Thyroid gland (tissue), 4 donors: ENCODE results near the gene LHX4. TPM values are rescaled to one million over a fixed set of nuclear protein-coding genes. Genes with fewer than 3 reads are reported as not detected.

Experiments used
- DNase-seq, 2 donors: peaks; one replicate each; pipeline ENCODE4 v3.0.0-alpha.2; 2019
- H3K27ac ChIP-seq, 3 donors: fragments of 200-600 bp; sonication (generic); 1 replicate in 2 of 3; 2 replicates in 1 of 3; pipeline ENCODE4 v1.5.1; 2016 to 2019; ENCODE audit warnings: mild to moderate bottlenecking in 1 of 3, moderate library complexity in 1 of 3
- H3K27me3 ChIP-seq: fragments of 200-600 bp; sonication (generic); one replicate; pipeline ENCODE4 v1.5.1; 2019
- H3K36me3 ChIP-seq, 2 donors: fragments of 200-600 bp; sonication (generic); one replicate each; pipeline ENCODE4 v1.5.1; 2016 to 2019
- H3K4me1 ChIP-seq, 2 donors: fragments of 200-600 bp; sonication (generic); one replicate each; pipeline ENCODE4 v1.5.1; 2017 to 2019
- H3K4me3 ChIP-seq, 3 donors: fragments of 200-600 bp; sonication (generic); replicated peaks in 1 of 3; 1 replicate in 2 of 3; 2 replicates in 1 of 3; pipeline ENCODE4 v1.5.1; 2016; ENCODE audit warnings: mild to moderate bottlenecking in 1 of 3
- H3K9me3 ChIP-seq: fragments of 200-600 bp; sonication (generic); one replicate; pipeline ENCODE4 v1.5.1; 2017
- POLR2A ChIP-seq, 2 donors: fragments of 450-650 bp; IDR thresholded peaks; one replicate each; pipeline ENCODE4 v1.6.1; 2017; ENCODE audit warnings: antibody characterized with exemption in 2 of 2, mild to moderate bottlenecking in 2 of 2, moderate library complexity in 1 of 2
- WGBS, 2 donors: methylation state at CpG; one replicate each; pipeline ENCODE4 v1.1.5; 2017; 5-methylcytosine and 5-hydroxymethylcytosine counted together
- intact Hi-C: fragments of 100-400 bp; cut with DNase I; formaldehyde crosslinking; loops from one replicate; pipeline ENCODE4 v1.15.1; 2023
- total RNA-seq, 4 donors: library from RNA; depleted of rRNA; stranded (reverse); fragments of >200 nt; gene quantifications; one replicate each; pipeline ENCODE4 v1.2.3, GENCODE V29; 2016
- TF ChIP-seq, protein P1 (sequence below), 6 experiments: fragments of 200-600 bp in 3 of 6; fragments of 450-650 bp in 3 of 6; sonication (generic) in 3 of 6; IDR thresholded peaks; one replicate each; pipeline ENCODE4 v1.5.1; 2016 to 2019; ENCODE audit warnings: antibody characterized with exemption in 6 of 6, mild to moderate bottlenecking in 2 of 6, inconsistent platforms in 1 of 6, moderate library complexity in 1 of 6

Gene LHX4
- total RNA-seq, 4 donors from 2014 or later = not detected

DNA sequence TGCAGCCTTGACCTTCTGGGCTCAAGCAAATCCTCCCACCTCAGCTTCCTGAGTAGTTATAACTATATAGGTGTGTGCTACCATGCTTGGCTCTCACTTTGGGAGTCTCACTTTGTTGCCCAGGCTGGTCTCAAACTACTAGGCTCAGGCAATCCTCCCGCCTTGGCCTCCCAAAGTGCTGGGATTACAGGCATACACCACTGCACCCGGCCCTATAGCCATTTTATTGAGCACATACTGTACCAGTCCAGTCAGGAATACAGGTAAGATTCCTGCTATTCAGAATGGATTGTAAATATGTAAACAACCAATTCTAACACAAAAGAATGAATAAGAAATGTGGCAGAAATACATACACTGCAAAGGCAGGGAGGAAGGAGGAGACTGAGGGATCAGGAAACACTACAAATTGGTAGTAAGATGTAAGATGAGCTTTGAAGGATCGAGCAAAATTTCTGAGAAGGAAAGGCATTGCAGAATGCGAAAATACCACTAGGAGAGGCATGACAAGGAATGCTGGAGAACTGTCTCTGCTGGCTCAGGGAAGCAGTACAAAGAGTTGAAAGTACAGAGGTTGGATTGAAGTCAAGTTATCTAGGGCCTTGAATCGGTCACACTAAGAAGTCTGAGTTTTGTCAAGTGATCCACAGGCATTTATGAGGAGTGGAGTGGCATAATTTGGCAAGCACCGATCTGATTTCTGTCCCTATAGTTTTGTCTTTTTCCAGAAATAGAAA lies 60.4 kb downstream of the LHX4 start:
- WGBS, 2 donors = 87 to 89% methylated on average over 6 of the region's 6 CpGs
- no peak overlapping the region for H3K27ac ChIP-seq
- no peaks in the 10 kb centered on the region for H3K4me1 ChIP-seq
- no peak overlapping the region for H3K4me3 ChIP-seq
- no peaks in the 10 kb centered on the region for H3K36me3 ChIP-seq
- TF ChIP-seq, protein P1, sequence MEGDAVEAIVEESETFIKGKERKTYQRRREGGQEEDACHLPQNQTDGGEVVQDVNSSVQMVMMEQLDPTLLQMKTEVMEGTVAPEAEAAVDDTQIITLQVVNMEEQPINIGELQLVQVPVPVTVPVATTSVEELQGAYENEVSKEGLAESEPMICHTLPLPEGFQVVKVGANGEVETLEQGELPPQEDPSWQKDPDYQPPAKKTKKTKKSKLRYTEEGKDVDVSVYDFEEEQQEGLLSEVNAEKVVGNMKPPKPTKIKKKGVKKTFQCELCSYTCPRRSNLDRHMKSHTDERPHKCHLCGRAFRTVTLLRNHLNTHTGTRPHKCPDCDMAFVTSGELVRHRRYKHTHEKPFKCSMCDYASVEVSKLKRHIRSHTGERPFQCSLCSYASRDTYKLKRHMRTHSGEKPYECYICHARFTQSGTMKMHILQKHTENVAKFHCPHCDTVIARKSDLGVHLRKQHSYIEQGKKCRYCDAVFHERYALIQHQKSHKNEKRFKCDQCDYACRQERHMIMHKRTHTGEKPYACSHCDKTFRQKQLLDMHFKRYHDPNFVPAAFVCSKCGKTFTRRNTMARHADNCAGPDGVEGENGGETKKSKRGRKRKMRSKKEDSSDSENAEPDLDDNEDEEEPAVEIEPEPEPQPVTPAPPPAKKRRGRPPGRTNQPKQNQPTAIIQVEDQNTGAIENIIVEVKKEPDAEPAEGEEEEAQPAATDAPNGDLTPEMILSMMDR (IDR thresholded peaks at IDR 0.05) = no peak
- TF ChIP-seq POLR2A (IDR thresholded peaks at IDR 0.05) = no peak
- H3K27me3 ChIP-seq = no peaks in the 10 kb centered on the region
- intact Hi-C loops = no loop called here
- DNase-seq = no peak
- no peaks in the 10 kb centered on the region for H3K9me3 ChIP-seq

DNA sequence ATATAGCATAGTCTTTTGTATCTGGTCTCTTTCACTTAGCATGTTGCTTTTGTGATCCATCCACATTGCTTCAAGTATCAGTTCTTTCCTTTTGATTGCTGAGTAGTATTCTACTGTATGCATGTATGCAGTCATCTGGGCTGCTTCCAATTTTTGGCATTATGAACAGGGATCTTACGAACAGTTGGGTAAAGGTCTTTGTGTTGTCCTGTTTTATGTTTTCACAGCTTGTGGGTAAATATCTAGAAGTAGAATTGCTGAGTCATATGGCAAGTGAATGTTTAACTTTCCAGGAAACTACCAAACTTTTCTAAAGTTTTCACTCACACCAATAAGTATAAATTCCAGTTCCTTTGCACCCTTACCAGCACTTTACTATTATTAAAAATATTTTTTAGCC lies 60.9 kb downstream of the LHX4 start:
- TF ChIP-seq, protein P1 (IDR thresholded peaks at IDR 0.05) = no peak
- no peak for TF ChIP-seq POLR2A (IDR thresholded peaks at IDR 0.05)
- H3K4me3 ChIP-seq = no peak overlapping the region
- H3K9me3 ChIP-seq = no peaks in the 10 kb centered on the region
- no peaks in the 10 kb centered on the region for H3K27me3 ChIP-seq
- DNase-seq = no peak
- no peaks in the 10 kb centered on the region for H3K4me1 ChIP-seq
- 91 to 97% methylated on average over 1 of the region's 1 CpG for WGBS, 2 donors
- H3K36me3 ChIP-seq = no peaks in the 10 kb centered on the region
- no peak overlapping the region for H3K27ac ChIP-seq
- intact Hi-C loops = no loop called here

DNA sequence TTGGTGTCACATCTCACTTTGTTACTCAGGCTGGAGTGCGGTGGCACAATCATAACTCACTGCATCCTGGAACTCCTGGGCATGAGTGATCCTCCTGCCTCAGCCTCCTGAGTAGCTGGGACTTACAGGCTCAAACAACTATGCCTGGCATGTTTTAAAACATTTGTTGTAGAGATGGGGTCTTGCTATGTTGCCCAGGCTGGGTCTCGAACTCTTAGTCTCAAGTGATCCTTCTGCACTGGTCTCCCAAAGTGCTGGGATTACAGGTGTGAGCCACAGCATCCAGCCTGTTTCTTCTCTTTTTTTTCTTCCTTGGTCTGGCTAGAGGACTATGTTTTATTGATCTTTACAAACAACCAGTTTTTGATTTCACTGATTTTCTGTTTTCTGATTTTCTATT lies 64.6 kb downstream of the LHX4 start:
- Histone ChIP-seq H3K4me3 (no peak overlapping the region), H3K27me3 (no peaks in the 10 kb centered on the region), H3K27ac (no peak overlapping the region), H3K4me1 (no peaks in the 10 kb centered on the region), H3K9me3 (no peaks in the 10 kb centered on the region), H3K36me3 (no peaks in the 10 kb centered on the region)
- TF ChIP-seq POLR2A (IDR thresholded peaks at IDR 0.05) = no peak
- TF ChIP-seq, protein P1 (IDR thresholded peaks at IDR 0.05) = no peak
- DNase-seq = no peak
- 95 to 100% methylated on average over 2 of the region's 2 CpGs for WGBS, 2 donors
- intact Hi-C loops = no loop called here

DNA sequence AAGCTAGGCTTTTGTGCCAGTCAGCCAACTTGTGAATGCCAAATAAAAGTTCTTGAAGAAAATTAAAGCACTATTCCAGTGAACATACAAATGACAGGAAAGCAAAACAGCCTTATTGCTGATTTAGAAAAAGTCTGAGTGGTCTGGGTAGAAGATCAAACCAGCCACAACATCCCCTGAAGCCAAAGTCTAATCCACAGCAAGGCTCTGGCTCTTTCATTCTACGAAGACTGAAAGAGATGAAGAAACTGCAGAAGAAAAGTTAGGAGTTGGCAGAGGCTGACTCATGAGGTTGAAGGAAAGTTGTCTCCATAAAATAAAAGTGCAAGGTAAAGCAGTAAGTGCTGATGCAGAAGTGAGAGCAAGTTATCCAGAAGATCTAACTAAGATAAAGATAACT lies 65.9 kb downstream of the LHX4 start:
- Histone ChIP-seq H3K27me3 (no peaks in the 10 kb centered on the region), H3K36me3 (no peaks in the 10 kb centered on the region), H3K27ac (no peak overlapping the region), H3K4me1 (no peaks in the 10 kb centered on the region), H3K4me3 (no peak overlapping the region), H3K9me3 (no peaks in the 10 kb centered on the region)
- TF ChIP-seq POLR2A (IDR thresholded peaks at IDR 0.05) = no peak
- TF ChIP-seq, protein P1 (IDR thresholded peaks at IDR 0.05) = no peak
- DNase-seq = no peak
- WGBS, 2 donors = 92 to 98% methylated on average over 1 of the region's 1 CpG
- intact Hi-C loops = no loop called here

DNA sequence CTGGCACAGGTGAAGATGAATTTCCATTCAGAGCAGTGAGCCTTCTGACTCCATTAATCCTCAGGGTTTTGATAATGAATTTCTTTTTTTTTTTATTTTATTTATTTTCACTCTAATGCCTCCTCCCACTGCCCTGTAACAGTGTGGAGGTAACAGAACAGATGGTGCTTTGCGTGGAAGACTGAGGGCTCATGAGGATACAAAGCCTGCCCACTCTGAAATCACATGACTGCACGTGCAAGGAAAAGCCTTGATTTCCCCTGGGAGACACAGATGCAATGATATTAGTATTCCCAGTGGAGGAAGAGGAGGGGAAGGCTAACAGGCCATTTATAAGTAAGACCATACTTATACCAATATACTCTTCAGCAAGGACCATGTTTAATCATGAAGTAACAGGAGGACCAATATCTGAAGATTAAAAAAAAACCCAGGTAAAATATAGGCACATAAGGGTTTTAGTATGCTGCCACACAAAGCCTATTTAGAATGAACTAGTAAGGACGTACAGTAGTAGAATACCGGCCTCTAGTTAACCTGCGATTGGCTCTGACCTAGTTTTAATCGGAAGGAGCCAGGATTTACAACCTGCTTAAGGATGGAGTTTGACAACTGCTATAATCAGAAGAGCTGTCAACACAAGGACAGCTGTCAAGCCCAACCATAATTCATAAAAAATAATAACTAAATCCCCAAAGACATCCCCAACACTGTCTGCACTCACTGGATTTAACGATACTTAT lies 69.6 kb downstream of the LHX4 start:
- Histone ChIP-seq H3K4me1 (no peaks in the 10 kb centered on the region), H3K27me3 (no peaks in the 10 kb centered on the region), H3K36me3 (no peaks in the 10 kb centered on the region), H3K9me3 (no peaks in the 10 kb centered on the region), H3K4me3 (no peak overlapping the region), H3K27ac (no peak overlapping the region)
- TF ChIP-seq, protein P1 (IDR thresholded peaks at IDR 0.05) = no peak
- TF ChIP-seq POLR2A (IDR thresholded peaks at IDR 0.05) = no peak
- no peak for DNase-seq
- WGBS, 2 donors = 92% methylated on average over 7 of the region's 7 CpGs
- intact Hi-C loops = no loop called here
